ENCODE data around the gene IQCH. TPM values are rescaled to one million over a fixed set of nuclear protein-coding genes. Genes with fewer than 3 reads are reported as not detected.

Gene IQCH
- polyA plus RNA-seq, 1 donor, result 0.97 TPM

DNA sequence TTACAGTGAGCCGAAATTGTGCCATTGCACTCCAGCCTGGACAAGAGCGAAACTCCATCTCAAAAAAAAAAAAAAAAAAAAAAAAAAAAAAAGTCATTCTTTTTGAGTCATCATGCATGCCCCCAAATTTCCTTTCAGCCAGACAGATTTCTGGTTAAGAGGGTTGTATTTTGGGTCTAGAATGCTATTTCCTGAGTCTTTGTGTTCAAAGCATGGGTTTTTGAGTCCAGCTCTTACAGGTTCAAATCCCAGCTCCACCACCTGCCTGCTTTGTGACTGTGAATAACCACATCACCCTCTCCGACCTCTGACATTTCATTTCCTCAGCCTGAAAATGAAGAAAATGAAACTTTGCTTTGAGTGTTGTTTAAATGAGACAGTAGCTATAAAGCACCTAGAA lies 257.0 kb downstream of the IQCH start:
- WGBS (ENCODE audit: insufficient coverage, low lambda C conversion rate), result no CpG with 5 or more reads among the region's 3 CpGs

DNA sequence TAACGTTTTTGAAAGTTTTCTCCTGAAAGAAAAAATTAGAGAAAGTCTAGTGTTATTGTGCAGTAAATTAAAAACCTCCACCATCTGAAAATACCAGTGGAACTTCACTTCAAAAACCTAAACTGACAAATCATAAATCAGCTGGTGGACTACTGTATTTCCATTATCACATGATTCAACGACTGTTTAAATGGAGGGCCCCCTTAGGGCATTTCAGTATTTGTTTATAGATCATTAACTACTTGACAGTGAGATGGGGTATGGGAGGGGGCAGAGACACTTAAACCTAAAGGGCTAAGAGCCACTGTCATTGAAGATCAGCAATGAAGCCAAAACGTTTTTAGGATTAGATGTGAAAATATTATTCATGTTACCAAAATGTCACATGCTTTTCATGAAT lies 257.6 kb downstream of the IQCH start:
- H3K36me3 ChIP-seq (ENCODE audit: control insufficient read depth, insufficient read depth, low read length), result peaks cover 14% of the 10 kb centered on the region
- H3K27ac ChIP-seq (ENCODE audit: low read length), result no peak overlapping the region
- no peaks in the 10 kb centered on the region for H3K9me3 ChIP-seq (ENCODE audit: control insufficient read depth, low read depth, low read length)
- H3K4me1 ChIP-seq (ENCODE audit: control insufficient read depth, insufficient read depth, low read length), result no peaks in the 10 kb centered on the region
- H3K27me3 ChIP-seq (ENCODE audit: control insufficient read depth, insufficient read depth, low read length), result no peaks in the 10 kb centered on the region
- no peak overlapping the region for H3K4me3 ChIP-seq (ENCODE audit: low read length)
- WGBS (ENCODE audit: insufficient coverage, low lambda C conversion rate), result 67% methylated on average over 2 of the region's 3 CpGs
- DNase-seq, result no peak

More for the DNA sequence above, 257.0 kb downstream of the IQCH start:
- Histone ChIP-seq H3K27ac (ENCODE audit: low read length) (no peak overlapping the region), H3K27me3 (ENCODE audit: control insufficient read depth, insufficient read depth, low read length) (no peaks in the 10 kb centered on the region), H3K9me3 (ENCODE audit: control insufficient read depth, low read depth, low read length) (no peaks in the 10 kb centered on the region), H3K36me3 (ENCODE audit: control insufficient read depth, insufficient read depth, low read length) (peaks cover 14% of the 10 kb centered on the region), H3K4me1 (ENCODE audit: control insufficient read depth, insufficient read depth, low read length) (no peaks in the 10 kb centered on the region), H3K4me3 (ENCODE audit: low read length) (no peak overlapping the region)
- no peak for DNase-seq

DNA sequence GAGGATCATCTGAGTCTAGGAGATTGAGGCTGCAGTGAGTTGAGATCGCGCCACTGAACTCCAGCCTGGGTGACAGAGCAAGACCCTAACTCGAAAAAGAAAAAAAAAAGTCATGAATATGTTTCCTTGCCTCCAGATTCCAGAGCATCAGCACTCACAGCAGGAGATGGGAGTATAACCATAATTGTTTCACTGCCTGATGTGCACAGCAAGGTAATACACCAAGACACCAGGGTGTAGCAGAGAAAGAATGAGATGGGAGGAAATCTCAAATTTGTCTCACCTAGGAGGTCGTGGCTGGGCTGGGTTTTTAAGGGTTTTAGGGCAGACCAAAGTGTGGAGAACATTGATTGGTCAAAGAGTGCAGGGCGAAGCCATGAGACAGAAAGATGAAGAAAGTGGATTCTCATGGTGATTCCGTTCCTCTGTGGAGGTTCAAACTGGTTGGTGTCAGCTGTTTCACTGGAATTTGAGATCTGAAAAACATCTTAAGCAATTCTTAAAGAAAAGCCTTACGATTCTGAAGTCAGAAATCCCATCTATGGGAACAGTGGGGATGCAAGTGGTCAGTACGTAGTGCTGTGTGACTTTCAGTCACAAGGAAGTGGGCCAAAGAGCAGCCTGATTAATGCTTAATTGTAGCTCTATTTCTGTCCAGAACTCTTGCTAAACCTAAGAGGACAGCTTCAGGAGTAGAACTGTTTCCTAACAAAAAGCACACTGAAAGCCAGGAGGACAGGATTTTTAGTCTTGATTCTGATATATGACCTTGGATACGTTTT lies 258.5 kb downstream of the IQCH start:
- Histone ChIP-seq H3K9me3 (ENCODE audit: control insufficient read depth, low read depth, low read length) (no peaks in the 10 kb centered on the region), H3K4me1 (ENCODE audit: control insufficient read depth, insufficient read depth, low read length) (no peaks in the 10 kb centered on the region), H3K4me3 (ENCODE audit: low read length) (no peak overlapping the region), H3K36me3 (ENCODE audit: control insufficient read depth, insufficient read depth, low read length) (peaks cover 14% of the 10 kb centered on the region), H3K27ac (ENCODE audit: low read length) (no peak overlapping the region), H3K27me3 (ENCODE audit: control insufficient read depth, insufficient read depth, low read length) (no peaks in the 10 kb centered on the region)
- no peak for DNase-seq
- WGBS (ENCODE audit: insufficient coverage, low lambda C conversion rate), result 90% methylated on average over 2 of the region's 9 CpGs

DNA sequence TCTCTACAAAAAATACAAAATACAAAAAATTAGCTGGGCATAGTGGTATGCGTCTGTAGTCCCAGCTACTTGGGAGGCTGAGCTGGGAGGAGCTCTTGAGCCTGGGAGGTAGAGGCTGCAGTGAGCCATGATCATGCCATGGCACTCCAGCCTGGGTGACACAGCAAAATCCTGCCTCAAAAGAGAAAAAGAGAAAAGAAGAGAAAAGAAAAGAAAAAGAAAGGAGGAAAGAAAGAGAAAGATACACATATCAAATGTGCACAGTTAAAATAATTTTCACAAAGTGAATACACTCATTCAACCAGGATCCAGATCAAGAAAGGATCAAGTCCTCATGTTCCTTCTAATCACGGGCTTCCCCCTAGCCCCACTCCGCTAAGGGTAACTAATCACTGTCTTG lies 260.5 kb downstream of the IQCH start:
- H3K36me3 ChIP-seq (ENCODE audit: control insufficient read depth, insufficient read depth, low read length), result peaks cover 14% of the 10 kb centered on the region
- H3K27me3 ChIP-seq (ENCODE audit: control insufficient read depth, insufficient read depth, low read length), result no peaks in the 10 kb centered on the region
- DNase-seq, result no peak
- H3K9me3 ChIP-seq (ENCODE audit: control insufficient read depth, low read depth, low read length), result no peaks in the 10 kb centered on the region
- WGBS (ENCODE audit: insufficient coverage, low lambda C conversion rate), result no CpG with 5 or more reads among the region's 3 CpGs
- H3K4me3 ChIP-seq (ENCODE audit: low read length), result no peak overlapping the region
- H3K4me1 ChIP-seq (ENCODE audit: control insufficient read depth, insufficient read depth, low read length), result no peaks in the 10 kb centered on the region
- H3K27ac ChIP-seq (ENCODE audit: low read length), result no peak overlapping the region

DNA sequence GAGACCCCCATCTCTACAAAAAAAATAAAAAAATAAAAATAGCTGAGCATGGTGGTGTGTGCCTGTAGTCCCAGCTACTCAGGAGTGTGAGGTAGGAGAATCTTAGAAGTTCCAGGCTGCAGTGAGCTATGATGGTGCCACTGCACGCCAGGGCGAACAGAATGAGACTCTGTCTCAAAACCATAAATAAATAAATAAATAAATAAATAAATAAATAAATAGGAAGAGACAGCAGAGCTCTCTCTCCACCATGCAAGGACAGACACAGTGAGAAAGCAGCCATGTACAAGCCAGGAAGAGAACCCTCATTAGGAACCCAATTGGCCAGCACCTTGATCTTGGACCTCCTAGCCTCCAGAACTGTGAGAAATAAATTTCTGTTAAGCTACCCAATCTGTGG lies 261.0 kb downstream of the IQCH start:
- H3K4me3 ChIP-seq (ENCODE audit: low read length), result no peak overlapping the region
- 100% methylated on average over 1 of the region's 2 CpGs for WGBS (ENCODE audit: insufficient coverage, low lambda C conversion rate)
- H3K27me3 ChIP-seq (ENCODE audit: control insufficient read depth, insufficient read depth, low read length), result no peaks in the 10 kb centered on the region
- H3K36me3 ChIP-seq (ENCODE audit: control insufficient read depth, insufficient read depth, low read length), result peaks cover 14% of the 10 kb centered on the region
- no peaks in the 10 kb centered on the region for H3K9me3 ChIP-seq (ENCODE audit: control insufficient read depth, low read depth, low read length)
- no peak overlapping the region for H3K27ac ChIP-seq (ENCODE audit: low read length)
- no peak for DNase-seq
- H3K4me1 ChIP-seq (ENCODE audit: control insufficient read depth, insufficient read depth, low read length), result no peaks in the 10 kb centered on the region

DNA sequence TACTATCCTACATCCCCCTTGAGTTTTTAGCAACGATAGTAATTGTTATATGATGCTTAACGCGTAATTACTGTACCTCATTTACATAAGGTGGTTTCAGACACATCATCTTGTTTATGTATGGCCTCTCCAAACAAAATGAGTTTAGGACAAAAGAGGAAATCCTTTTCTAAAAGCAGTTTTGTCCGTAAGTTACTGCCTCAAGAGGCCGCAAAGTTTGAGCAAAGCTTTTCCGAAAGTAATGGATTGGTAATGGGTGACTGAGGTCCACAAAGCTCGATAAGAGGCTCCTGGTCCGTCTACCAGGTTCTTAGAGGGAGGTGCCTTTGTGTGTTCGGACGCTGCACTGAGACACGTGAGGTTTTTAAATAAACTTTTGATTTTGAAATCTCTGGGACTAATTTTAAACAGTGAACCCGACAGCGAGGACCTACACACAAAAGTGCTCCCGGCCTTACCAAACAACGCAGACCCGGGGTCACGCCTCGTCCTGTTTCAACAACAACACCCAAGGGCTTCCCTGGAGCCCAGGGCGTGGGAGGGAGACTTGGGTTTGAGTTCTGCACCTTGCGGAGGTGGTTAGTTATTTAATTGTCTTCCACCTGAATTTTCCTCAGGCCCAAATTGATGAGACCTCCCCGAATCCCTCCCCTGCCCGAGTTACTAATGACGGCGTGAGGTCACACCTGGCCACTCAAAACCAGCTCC lies 265.9 kb downstream of the IQCH start:
- no peak for DNase-seq
- H3K27ac ChIP-seq (ENCODE audit: low read length), result peak overlapping the region; percentile 98
- peak overlapping the region; percentile 86 for H3K4me3 ChIP-seq (ENCODE audit: low read length)
- H3K36me3 ChIP-seq (ENCODE audit: control insufficient read depth, insufficient read depth, low read length), result no peaks in the 10 kb centered on the region
- H3K27me3 ChIP-seq (ENCODE audit: control insufficient read depth, insufficient read depth, low read length), result no peaks in the 10 kb centered on the region
- WGBS (ENCODE audit: insufficient coverage, low lambda C conversion rate), result 83% methylated on average over 3 of the region's 24 CpGs
- H3K9me3 ChIP-seq (ENCODE audit: control insufficient read depth, low read depth, low read length), result no peaks in the 10 kb centered on the region
- peaks cover 3% of the 10 kb centered on the region for H3K4me1 ChIP-seq (ENCODE audit: control insufficient read depth, insufficient read depth, low read length)

DNA sequence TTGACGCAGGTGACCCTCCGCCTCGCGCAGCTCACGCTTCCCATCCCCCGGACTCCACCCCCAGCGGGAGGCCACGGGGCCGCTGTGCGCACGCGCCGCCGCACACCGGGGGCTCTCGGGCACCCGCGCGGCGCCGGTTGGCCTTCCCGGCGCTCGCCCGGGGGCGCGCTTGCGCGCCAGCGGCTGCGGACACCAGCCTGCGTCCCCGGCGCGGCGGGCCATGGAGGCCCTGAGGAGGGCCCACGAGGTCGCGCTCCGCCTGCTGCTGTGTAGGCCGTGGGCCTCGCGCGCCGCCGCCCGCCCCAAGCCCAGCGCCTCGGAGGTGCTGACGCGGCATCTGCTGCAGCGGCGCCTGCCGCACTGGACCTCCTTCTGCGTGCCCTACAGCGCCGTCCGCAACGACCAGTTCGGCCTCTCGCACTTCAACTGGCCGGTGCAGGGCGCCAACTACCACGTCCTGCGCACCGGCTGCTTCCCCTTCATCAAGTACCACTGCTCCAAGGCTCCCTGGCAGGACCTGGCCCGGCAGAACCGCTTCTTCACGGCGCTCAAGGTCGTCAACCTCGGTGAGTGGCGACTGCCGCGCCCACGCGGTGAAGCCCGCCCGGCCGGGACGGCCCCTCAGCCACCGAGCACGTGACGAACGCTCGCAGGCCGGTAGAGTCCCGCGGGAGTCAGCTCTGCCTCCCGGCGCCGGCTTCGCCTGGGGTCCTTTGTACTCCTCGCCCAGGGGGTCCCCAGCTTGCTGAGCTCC lies 266.6 kb downstream of the IQCH start, which contains the start of gene C15orf61:
Gene C15orf61, plus strand, starts transcription at position 103 of the 754 bp plus-strand sequence. Its CDS starts 118 bp downstream, at position 221.
- Histone ChIP-seq H3K4me1 (ENCODE audit: control insufficient read depth, insufficient read depth, low read length) (peaks cover 3% of the 10 kb centered on the region), H3K27ac (ENCODE audit: low read length) (peak within 1 kb of the TSS; percentile 98), H3K4me3 (ENCODE audit: low read length) (peak within 1 kb of the TSS; percentile 93), H3K36me3 (ENCODE audit: control insufficient read depth, insufficient read depth, low read length) (no peaks in the 10 kb centered on the region), H3K27me3 (ENCODE audit: control insufficient read depth, insufficient read depth, low read length) (no peaks in the 10 kb centered on the region), H3K9me3 (ENCODE audit: control insufficient read depth, low read depth, low read length) (no peaks in the 10 kb centered on the region)
- peak; percentile 92 to 96 for DNase-seq
- no CpG with 5 or more reads among the region's 94 CpGs for WGBS (ENCODE audit: insufficient coverage, low lambda C conversion rate)

DNA sequence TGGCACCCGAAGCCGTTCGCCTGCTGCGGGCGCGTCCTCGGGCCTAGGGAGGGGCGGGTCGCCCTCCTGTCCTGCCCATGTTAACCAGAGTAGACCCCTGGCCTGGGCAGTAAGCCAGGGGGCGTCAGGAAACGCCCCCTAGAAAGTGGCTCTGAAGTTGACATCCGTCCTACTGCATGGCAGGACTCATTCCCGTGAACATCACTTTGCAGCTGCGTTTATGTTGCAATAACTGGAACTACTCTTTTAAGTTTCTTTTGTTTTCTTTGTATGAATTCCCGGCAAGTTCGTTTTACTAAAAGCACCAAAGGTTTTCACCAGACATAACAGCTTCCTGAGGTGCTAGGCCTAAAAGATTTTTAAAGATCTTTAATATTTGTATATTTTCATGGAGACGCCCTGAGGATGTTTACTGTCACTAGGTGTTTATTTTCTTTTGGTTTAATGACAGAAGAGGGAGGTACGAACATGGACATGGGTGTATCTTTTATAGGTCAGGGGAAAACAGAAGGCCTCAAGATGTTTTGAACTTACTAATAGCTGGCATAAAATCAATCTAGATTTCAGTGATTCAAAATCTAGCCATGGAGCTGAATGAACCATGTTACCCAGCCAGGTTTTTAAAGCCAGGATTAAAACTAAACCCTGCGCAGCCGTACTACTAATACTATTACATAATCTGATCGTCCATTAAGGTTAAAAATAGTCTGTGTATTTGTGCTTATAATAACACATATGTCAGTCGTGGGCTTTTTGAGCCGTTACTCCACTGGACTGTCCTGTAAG lies 267.4 kb downstream of the IQCH start:
- DNase-seq, result peak in 1 of 2 donors; percentile 26
- H3K4me3 ChIP-seq (ENCODE audit: low read length), result peak overlapping the region; percentile 93
- WGBS (ENCODE audit: insufficient coverage, low lambda C conversion rate), result no CpG with 5 or more reads among the region's 23 CpGs
- H3K27me3 ChIP-seq (ENCODE audit: control insufficient read depth, insufficient read depth, low read length), result no peaks in the 10 kb centered on the region
- H3K4me1 ChIP-seq (ENCODE audit: control insufficient read depth, insufficient read depth, low read length), result peaks cover 3% of the 10 kb centered on the region
- H3K36me3 ChIP-seq (ENCODE audit: control insufficient read depth, insufficient read depth, low read length), result no peaks in the 10 kb centered on the region
- H3K9me3 ChIP-seq (ENCODE audit: control insufficient read depth, low read depth, low read length), result no peaks in the 10 kb centered on the region
- peak overlapping the region; percentile 98 for H3K27ac ChIP-seq (ENCODE audit: low read length)

DNA sequence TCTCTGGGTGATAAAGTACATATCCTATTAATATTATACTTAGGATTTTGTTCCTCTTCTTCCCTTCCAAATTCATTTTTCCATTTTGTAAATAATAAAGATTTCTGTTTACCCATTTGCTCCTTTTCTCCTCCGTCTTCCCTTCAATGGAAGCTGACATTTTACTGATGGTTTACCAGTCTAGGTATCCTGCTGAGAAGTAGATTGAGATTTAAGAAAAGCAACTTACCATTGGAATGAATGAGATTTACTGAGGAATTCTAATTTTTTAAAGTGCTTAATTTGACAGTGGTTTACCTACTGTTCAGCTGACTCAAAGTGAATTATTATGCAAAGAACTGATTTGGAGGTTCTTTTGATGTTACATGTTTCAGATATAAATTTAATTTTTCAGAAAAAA lies 268.7 kb downstream of the IQCH start:
- no peak overlapping the region for H3K27ac ChIP-seq (ENCODE audit: low read length)
- peaks cover 3% of the 10 kb centered on the region for H3K4me1 ChIP-seq (ENCODE audit: control insufficient read depth, insufficient read depth, low read length)
- H3K27me3 ChIP-seq (ENCODE audit: control insufficient read depth, insufficient read depth, low read length), result no peaks in the 10 kb centered on the region
- H3K9me3 ChIP-seq (ENCODE audit: control insufficient read depth, low read depth, low read length), result no peaks in the 10 kb centered on the region
- no CpG with 5 or more reads among the region's 1 CpG for WGBS (ENCODE audit: insufficient coverage, low lambda C conversion rate)
- H3K4me3 ChIP-seq (ENCODE audit: low read length), result no peak overlapping the region
- no peaks in the 10 kb centered on the region for H3K36me3 ChIP-seq (ENCODE audit: control insufficient read depth, insufficient read depth, low read length)
- DNase-seq, result no peak

DNA sequence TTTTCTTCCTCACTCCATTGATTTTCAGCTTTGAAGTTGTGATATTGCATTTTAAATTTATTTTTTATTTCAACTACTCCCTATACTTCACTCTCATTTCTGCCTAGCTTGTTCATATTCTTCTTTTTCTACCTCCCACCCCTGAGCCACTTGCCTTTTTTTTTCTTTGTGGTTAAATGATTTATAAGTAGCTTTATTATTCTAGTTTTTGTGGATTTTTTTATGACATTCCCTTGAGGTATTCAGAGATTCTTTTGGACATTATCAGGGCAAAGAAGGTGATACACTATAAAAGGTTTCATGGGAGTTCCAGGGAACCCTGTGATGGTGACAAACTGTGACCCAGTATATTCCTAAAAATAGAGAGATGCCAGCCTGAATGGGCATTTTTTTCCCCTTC lies 269.6 kb downstream of the IQCH start:
- Histone ChIP-seq H3K27ac (ENCODE audit: low read length) (no peak overlapping the region), H3K27me3 (ENCODE audit: control insufficient read depth, insufficient read depth, low read length) (no peaks in the 10 kb centered on the region), H3K4me1 (ENCODE audit: control insufficient read depth, insufficient read depth, low read length) (peaks cover 3% of the 10 kb centered on the region), H3K9me3 (ENCODE audit: control insufficient read depth, low read depth, low read length) (no peaks in the 10 kb centered on the region), H3K36me3 (ENCODE audit: control insufficient read depth, insufficient read depth, low read length) (no peaks in the 10 kb centered on the region), H3K4me3 (ENCODE audit: low read length) (no peak overlapping the region)
- DNase-seq, result no peak
